Measurements from ENCODE around the gene KIF3B.
"Not testable (repeated sequence)": the region's sequence is repeated elsewhere in the genome, so short reads cannot be mapped to it uniquely, and the experiment has no call there.

KIF3B gene

DNA sequence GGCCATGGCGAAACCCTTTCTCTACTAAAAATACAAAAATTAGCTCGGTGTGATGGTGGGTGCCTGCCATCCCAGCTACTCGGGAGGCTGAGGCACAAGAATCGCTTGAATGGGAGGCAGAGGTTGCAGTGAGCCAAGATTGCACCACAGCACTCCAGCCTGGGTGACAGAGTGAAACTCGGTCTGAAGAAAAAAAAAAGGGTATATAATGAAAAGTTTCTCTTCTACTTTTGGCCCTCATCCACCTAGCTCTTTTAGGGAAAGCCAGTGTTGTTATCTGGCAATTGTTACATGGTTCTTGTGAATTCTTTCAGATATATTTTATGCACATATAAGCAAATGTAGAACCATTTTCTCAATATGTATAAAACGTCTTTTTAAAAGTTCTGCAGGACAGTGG lies 19.0 kb downstream of the KIF3B start:
- DNase-seq (ENCODE audit: low read depth): no peak

GRCh38 chr20:32296819-32297420 lies 19.5 kb downstream of the KIF3B start:
- DNase-seq (ENCODE audit: low read depth): no peak

DNA sequence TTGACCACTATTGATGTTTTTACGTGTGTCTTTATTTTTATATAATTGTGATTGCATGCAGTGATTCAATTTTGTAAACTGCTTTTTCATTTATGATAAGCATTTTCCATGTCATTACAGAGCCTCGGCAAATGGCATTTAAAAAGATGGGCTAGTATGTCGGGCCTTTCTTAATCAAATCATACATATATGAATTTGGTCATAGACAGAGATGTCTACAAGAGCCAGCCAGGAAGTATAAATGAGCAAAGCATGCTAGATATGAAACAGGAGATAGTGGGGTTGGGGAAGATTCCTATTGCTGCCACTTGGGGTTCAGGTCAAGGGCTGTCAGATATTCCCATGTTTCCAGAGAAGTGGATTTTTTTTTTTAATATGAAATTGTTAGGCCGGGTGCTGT lies 20.0 kb downstream of the KIF3B start:
- DNase-seq (ENCODE audit: low read depth): no peak

DNA sequence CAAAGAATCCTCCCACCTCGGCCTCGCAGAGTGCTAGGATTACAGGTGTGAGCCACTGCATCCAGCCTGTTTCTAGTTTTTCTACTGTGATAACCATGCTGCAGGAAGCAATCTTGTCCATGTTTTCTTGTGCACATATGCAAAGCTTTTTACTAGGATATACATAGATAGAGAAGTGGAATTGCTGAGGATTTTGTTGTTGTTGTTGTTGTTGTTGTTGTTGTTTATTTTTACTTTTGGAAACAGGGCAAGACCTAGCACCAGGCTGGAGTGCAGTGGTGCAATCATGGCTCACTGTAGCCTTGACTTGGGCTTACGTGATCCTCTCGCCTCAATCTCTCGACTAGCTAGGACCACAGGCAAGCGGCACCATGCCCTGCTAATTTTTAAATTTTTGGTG lies 23.2 kb downstream of the KIF3B start:
- no peak for DNase-seq (ENCODE audit: low read depth)

GRCh38 chr20:32301719-32302506 lies 24.5 kb downstream of the KIF3B start:
- peak; percentile 41 for DNase-seq (ENCODE audit: low read depth)

- no peak for DNase-seq (ENCODE audit: low read depth)
Observed at GRCh38 chr20:32302507-32302872, 25.0 kb downstream of the KIF3B start.

DNA sequence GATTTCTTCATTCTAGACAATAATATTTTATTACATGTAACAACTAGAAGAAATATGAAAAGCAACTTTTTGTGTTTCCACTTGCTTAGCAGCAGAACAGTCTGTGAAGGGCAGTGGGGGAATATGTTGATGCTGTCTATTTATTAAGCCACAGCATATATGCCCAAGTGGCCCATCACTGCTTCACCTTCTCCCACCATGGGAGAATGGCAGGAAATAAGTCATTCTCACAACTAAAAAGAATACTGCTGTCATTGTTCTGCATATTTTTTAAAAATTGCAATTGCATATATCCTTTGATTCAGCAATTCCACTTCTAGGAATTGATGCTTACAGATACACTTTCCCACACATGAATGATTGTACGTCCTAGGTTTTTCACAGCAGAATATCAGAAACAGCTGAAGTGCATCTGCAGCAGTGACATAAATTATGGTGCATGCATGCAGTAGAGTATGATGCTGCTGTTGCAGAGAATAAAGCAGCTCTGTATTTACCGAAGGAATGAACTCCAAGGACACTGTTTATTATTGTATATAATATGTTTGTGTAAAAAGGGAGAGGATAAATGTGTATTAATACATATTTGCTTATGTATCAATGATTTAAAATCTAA lies 26.8 kb downstream of the KIF3B start:
- no peak for DNase-seq (ENCODE audit: low read depth)

DNA sequence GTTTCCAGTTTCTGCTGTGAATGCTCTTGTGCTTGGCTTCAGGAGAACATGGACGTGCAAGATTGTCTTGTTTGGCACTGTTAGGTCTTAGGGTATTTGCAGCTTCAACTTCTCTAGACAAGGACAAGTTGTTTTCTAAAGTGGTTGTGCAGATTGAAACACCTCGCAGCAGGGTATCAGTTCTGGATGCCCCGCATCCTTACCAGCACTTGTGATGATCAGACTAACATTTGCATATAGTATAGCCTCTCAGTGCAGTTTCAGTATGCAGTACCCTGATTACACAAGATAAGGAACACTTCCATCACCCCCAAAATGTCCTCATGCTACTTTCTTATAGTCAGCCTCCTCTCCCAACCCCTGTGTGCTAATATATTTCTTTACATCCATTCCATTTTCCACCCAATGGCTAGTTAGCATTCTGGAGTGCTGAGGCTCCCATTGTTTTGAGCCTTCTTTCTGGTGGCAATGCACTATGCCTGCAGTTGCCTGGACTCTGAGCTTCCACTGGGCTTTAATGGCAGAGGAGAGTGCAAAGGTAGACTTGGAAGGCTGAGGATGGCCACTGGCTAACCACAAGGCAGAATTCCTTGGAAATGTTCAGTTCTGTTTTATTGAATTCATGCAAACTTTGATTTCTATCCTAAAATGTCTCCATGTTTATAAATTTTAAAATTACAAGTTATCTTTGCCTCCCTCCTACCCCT lies 35.4 kb downstream of the KIF3B start:
- no peak for DNase-seq (ENCODE audit: low read depth)

DNA sequence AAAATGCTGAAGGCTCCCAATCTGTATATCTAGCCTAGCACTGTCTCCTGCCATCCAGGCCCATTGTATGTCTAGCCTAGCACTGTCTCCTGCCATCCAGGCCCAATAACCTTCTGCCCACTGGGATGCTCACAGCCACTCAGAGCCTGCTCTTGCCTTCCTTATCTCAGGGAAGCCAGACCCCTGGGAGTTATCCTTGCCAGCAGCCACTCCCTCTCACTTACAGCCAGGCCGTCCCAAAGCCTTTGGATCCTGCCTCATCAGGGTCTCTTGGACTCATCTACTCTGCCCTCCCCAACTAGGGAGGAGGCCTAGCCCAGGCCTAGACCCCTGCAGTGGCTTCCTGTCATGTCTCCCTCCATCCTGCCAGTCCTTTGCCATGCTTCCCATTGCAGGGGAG lies 37.3 kb downstream of the KIF3B start:
- no peak for DNase-seq (ENCODE audit: low read depth)

DNA sequence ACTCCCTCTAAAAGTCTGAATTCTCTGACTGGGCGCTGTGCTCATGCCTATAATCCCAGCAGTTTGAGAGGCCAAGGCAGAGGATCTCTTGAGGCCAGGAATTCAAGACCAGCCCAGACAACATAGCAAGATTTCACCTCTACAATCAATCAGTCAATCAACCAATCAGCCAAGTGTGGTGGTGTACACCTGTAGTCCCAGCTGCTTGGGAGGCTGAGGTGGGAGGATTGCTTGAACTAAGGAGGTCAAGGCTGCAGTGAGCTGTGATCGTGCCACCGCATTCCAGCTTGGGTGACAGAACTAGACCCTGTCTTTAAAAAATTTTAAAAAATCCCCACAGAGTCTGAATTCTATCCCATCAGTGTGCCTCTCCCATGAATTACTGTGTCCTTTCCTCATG lies 37.9 kb downstream of the KIF3B start:
- no peak for DNase-seq (ENCODE audit: low read depth)

DNA sequence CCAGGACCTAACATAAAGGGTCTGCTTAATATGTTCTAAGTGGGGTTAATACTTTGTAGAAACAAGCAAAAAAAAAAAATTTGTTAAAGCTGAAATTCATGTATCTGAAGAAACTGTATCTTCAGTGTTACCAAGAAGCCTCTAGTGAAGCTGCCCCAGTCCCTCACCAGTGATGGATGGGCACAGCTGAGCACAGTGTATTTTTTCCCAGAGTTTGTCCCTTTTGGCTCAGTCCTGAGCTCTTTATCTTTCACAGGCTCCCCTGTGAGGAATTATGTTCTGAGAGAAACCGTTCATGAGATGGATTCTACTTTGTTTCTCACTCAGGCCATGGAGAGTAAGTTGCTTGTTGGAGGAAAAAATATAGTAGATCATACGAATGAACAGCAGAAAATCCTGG lies 38.4 kb downstream of the KIF3B start:
- DNase-seq (ENCODE audit: low read depth): no peak

DNA sequence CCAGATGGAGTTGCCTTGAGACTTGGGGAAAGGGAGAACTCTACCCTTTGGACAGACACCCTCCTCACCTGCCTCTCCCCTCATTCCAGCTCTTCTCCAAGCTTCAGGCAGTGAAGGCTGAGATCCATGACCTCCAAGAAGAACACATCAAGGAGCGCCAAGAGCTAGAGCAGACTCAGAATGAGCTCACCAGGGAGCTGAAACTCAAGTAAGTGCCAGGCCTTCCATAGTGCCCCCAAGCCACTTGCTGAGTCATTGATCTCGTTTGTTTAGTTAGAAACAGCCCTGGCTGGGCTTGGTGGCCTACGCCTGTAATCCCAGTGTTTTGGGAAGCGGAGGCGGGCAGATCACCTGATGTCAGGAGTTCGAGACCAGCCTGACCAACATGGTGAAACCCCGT lies 39.2 kb downstream of the KIF3B start:
- peak; percentile 41 for DNase-seq (ENCODE audit: low read depth)

GRCh38 chr20:32319100-32319499 lies 41.6 kb downstream of the KIF3B start:
- peak; percentile 37 for DNase-seq (ENCODE audit: low read depth)

DNA sequence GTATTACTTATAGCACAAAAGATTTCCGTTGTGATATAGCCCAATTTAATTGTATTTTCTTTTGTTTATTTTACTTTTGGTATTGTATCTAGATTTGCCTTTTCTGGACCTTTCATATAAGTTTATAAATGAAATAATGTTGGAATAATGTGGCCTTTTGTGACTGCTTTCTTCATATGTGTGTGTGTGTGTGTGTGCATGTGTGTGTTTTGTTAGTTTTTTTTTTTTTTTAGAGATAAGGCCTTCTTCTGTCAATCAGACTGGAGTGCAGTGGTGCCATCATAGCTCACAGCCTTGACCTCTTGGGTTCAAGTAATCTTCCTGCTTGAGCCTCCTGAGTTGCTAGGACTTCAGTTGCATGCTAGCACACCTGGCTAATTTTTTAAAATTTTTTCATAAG lies 42.9 kb downstream of the KIF3B start:
- DNase-seq (ENCODE audit: low read depth): no peak

GRCh38 chr20:32321390-32321789 lies 43.9 kb downstream of the KIF3B start:
- DNase-seq (ENCODE audit: low read depth): no peak

GRCh38 chr20:32322260-32322659 lies 44.8 kb downstream of the KIF3B start:
- not testable (repeated sequence) for DNase-seq (ENCODE audit: low read depth)

DNA sequence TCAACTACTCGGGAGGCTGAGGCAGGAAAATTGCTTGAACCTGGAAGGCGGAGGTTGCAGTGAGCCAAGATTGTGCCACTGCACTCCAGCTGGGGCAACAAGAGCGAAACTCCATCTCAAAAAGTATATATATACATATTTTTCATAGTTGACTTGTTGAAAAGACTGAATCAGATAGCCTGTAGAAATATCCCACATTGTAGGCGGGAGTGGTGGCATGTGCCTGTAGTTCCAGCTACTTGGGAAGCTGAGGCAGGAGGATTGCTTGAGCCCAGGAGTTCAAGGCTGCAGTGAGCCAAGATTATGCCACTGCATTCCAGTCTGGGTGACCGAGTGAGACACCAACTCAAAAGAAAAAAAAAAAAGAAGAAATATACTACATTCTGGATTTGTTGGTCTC lies 46.3 kb downstream of the KIF3B start:
- not testable (repeated sequence) for DNase-seq (ENCODE audit: low read depth)

DNA sequence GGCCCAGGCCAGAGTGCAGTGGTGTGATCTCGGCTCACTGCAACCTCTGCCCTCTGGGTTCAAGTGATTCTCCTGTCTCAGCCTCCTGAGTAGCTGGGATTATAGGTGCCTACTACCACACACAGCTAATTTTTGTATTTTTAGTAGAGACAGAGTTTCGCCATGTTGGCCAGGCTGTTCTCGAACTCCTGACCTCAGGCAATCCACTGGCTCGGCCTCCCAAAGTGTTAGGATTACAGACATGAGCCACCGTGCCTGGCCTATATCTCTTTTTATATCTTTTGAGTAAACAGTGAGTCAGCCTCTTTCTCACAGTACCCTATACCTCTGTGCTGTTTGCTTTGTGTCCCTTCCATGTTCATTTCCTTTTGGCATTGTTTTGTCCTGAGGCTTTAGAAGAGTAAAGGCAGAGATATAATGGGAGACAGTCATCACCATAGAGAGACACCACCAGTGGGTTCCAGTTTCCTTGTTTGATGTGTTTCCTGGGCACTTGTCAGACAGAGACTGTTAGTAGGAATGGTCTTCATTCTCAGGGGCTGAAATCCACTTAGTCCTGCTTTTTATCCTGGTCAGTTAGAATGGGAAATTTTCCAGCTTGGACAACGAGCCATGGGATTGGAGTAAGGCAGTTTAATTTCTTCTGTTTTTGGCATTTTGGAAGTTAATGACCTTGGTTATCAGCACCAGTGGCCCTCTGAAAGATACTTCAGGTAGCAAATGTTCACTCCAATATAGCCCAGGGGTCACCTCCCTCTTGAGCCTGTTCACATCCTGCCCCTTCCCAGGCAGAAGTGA lies 48.5 kb downstream of the KIF3B start:
- peak; percentile 90 for DNase-seq (ENCODE audit: low read depth)

DNA sequence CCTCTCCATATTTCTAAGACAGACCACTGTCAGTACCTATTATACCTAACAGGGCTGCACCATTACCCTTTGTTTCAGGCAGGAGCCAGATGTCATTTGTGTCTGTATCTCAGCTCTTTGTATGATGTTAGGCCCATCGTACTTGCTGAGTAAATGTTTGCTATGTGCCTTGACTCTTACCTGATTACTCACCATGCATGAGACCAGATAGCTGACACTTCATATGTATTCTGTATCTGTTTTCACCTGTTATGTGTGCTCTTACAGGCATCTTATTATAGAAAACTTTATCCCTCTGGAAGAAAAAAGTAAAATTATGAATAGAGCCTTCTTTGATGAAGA lies 49.0 kb downstream of the KIF3B start:
- no peak for DNase-seq (ENCODE audit: low read depth)

DNA sequence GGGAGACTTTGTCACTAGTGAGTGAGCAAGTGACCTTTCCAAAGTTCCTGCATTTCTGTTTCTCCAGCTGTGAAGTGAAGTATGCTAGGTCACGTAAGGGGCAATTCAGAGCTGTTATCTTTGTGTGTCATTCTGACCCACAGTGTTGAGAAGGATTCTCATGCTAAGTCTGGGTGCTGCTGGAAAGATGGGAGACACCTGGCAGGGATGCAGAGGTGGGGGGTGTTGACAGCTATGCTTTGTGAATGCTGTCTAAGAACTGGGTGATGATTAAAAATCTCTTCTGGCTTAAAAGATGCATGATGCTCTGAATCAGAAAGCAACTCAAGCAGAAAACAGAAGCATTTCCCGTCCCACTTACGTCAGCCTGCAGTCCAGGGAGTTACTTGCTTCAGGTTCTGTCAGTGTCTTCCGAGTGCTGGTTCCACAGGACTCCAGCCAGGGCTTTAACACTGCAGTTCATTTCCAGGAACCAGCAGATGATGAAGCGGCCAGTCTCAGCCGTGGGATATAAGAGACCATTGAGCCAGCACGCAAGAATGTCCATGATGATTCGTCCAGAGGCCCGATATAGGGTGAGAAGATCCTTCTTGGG lies 49.7 kb downstream of the KIF3B start:
- DNase-seq (ENCODE audit: low read depth): peak; percentile 57

GRCh38 chr20:32329817-32330554 lies 52.5 kb downstream of the KIF3B start:
- DNase-seq (ENCODE audit: low read depth): no peak
